IPS-20b (cell line): ENCODE results near the gene HECW1.

Source experiments
- H3K27ac ChIP-seq: one replicate; pipeline ENCODE4 v1.5.1; 2013; ENCODE audit warnings: low read length
- H3K27me3 ChIP-seq: 2 replicates; pipeline ENCODE4 v1.6.1; 2013; ENCODE audit warnings: mild to moderate bottlenecking, low read length, inconsistent platforms; ENCODE audit not compliant: insufficient read depth
- H3K36me3 ChIP-seq: 2 replicates; pipeline ENCODE4 v1.6.1; 2013; ENCODE audit warnings: low read depth, mild to moderate bottlenecking, inconsistent platforms, low read length, moderate library complexity; ENCODE audit not compliant: insufficient read depth
- H3K4me1 ChIP-seq: 2 replicates; pipeline ENCODE4 v1.6.1; 2013; ENCODE audit warnings: mild to moderate bottlenecking, control low read depth, inconsistent platforms, low read length, moderate library complexity; ENCODE audit not compliant: insufficient read depth
- H3K4me3 ChIP-seq: 2 replicates; pipeline ENCODE4 v1.5.1; 2013; ENCODE audit warnings: mild to moderate bottlenecking, low read length, inconsistent platforms
- H3K9ac ChIP-seq: 2 replicates; pipeline ENCODE4 v1.6.1; 2013; ENCODE audit warnings: low read depth, mild to moderate bottlenecking, inconsistent platforms, low read length, moderate library complexity
- H3K9me3 ChIP-seq: 2 replicates; pipeline ENCODE4 v1.6.1; 2013; ENCODE audit warnings: mild to moderate bottlenecking, low read depth, low read length, inconsistent platforms; ENCODE audit not compliant: insufficient read depth

The HECW1 gene

GRCh38 chr7:43281268-43281667, 168.8 kb downstream of the HECW1 start:
- no peak overlapping the region for H3K9ac ChIP-seq
- no peaks in the 10 kb centered on the region for H3K36me3 ChIP-seq
- H3K4me1 ChIP-seq: no peaks in the 10 kb centered on the region
- no peaks in the 10 kb centered on the region for H3K9me3 ChIP-seq
- no peak overlapping the region for H3K27ac ChIP-seq
- H3K4me3 ChIP-seq: no peak overlapping the region
- no peaks in the 10 kb centered on the region for H3K27me3 ChIP-seq

GRCh38 chr7:43283706-43284105, 171.3 kb downstream of the HECW1 start:
- Histone ChIP-seq H3K9me3 (no peaks in the 10 kb centered on the region), H3K9ac (no peak overlapping the region), H3K27ac (no peak overlapping the region), H3K27me3 (no peaks in the 10 kb centered on the region), H3K4me3 (no peak overlapping the region), H3K36me3 (no peaks in the 10 kb centered on the region), H3K4me1 (no peaks in the 10 kb centered on the region)

GRCh38 chr7:43289826-43290225, 177.4 kb downstream of the HECW1 start:
- Histone ChIP-seq H3K9me3 (peaks cover 21% of the 10 kb centered on the region), H3K27me3 (no peaks in the 10 kb centered on the region), H3K4me3 (no peak overlapping the region), H3K4me1 (peaks cover 25% of the 10 kb centered on the region), H3K36me3 (peaks cover 12% of the 10 kb centered on the region; the same call in 1 of the 2 replicates), H3K27ac (peak overlapping the region; percentile 50), H3K9ac (no peak overlapping the region)

- Histone ChIP-seq H3K9me3 (peaks cover 21% of the 10 kb centered on the region), H3K36me3 (peaks cover 12% of the 10 kb centered on the region; the same call in 1 of the 2 replicates), H3K4me1 (peaks cover 37% of the 10 kb centered on the region), H3K27ac (peak overlapping the region; percentile 50), H3K4me3 (no peak overlapping the region), H3K27me3 (no peaks in the 10 kb centered on the region), H3K9ac (peak overlapping the region; percentile 28; the same call in 1 of the 2 replicates)
These were observed 178.5 kb downstream of the HECW1 start for GRCh38 chr7:43290978-43291377.

GRCh38 chr7:43291789-43292188, 179.3 kb downstream of the HECW1 start:
- peak overlapping the region; percentile 37; the same call in 1 of the 2 replicates for H3K9ac ChIP-seq
- no peaks in the 10 kb centered on the region for H3K27me3 ChIP-seq
- peak overlapping the region; percentile 19; the same call in 1 of the 2 replicates for H3K4me3 ChIP-seq
- H3K36me3 ChIP-seq: peaks cover 12% of the 10 kb centered on the region; the same call in 1 of the 2 replicates
- peak overlapping the region; percentile 83 for H3K27ac ChIP-seq
- H3K4me1 ChIP-seq: peaks cover 41% of the 10 kb centered on the region
- peaks cover 21% of the 10 kb centered on the region for H3K9me3 ChIP-seq

GRCh38 chr7:43292384-43292783, 179.9 kb downstream of the HECW1 start:
- peaks cover 41% of the 10 kb centered on the region for H3K4me1 ChIP-seq
- H3K9me3 ChIP-seq: peaks cover 21% of the 10 kb centered on the region
- peak overlapping the region; percentile 83 for H3K27ac ChIP-seq
- peak overlapping the region; percentile 19 for H3K4me3 ChIP-seq
- no peaks in the 10 kb centered on the region for H3K27me3 ChIP-seq
- H3K9ac ChIP-seq: peak overlapping the region; percentile 37; the same call in 1 of the 2 replicates
- peaks cover 12% of the 10 kb centered on the region; the same call in 1 of the 2 replicates for H3K36me3 ChIP-seq

GRCh38 chr7:43294080-43294630, 181.7 kb downstream of the HECW1 start:
- H3K9me3 ChIP-seq: peaks cover 21% of the 10 kb centered on the region
- H3K9ac ChIP-seq: peak overlapping the region; percentile 35; the same call in 1 of the 2 replicates
- peaks cover 41% of the 10 kb centered on the region for H3K4me1 ChIP-seq
- H3K27me3 ChIP-seq: no peaks in the 10 kb centered on the region
- no peak overlapping the region for H3K4me3 ChIP-seq
- no peak overlapping the region for H3K27ac ChIP-seq
- peaks cover 12% of the 10 kb centered on the region; the same call in 1 of the 2 replicates for H3K36me3 ChIP-seq

GRCh38 chr7:43295429-43295828, 183.0 kb downstream of the HECW1 start:
- no peak overlapping the region for H3K4me3 ChIP-seq
- no peak overlapping the region for H3K9ac ChIP-seq
- peaks cover 9% of the 10 kb centered on the region for H3K9me3 ChIP-seq
- peaks cover 8% of the 10 kb centered on the region; the same call in 1 of the 2 replicates for H3K36me3 ChIP-seq
- H3K27me3 ChIP-seq: no peaks in the 10 kb centered on the region
- H3K4me1 ChIP-seq: peaks cover 38% of the 10 kb centered on the region
- peak overlapping the region; percentile 66 for H3K27ac ChIP-seq

- Histone ChIP-seq H3K36me3 (no peaks in the 10 kb centered on the region), H3K4me1 (peaks cover 38% of the 10 kb centered on the region), H3K9ac (no peak overlapping the region), H3K27me3 (no peaks in the 10 kb centered on the region), H3K9me3 (peaks cover under 1% of the 10 kb centered on the region), H3K27ac (no peak overlapping the region), H3K4me3 (no peak overlapping the region)
These were observed 183.9 kb downstream of the HECW1 start for GRCh38 chr7:43296306-43296705.

GRCh38 chr7:43298617-43299016, 186.2 kb downstream of the HECW1 start:
- H3K27ac ChIP-seq: no peak overlapping the region
- H3K27me3 ChIP-seq: no peaks in the 10 kb centered on the region
- H3K4me3 ChIP-seq: no peak overlapping the region
- H3K9ac ChIP-seq: no peak overlapping the region
- peaks cover 28% of the 10 kb centered on the region for H3K4me1 ChIP-seq
- H3K9me3 ChIP-seq: no peaks in the 10 kb centered on the region
- no peaks in the 10 kb centered on the region for H3K36me3 ChIP-seq

- Histone ChIP-seq H3K9me3 (no peaks in the 10 kb centered on the region), H3K36me3 (no peaks in the 10 kb centered on the region), H3K9ac (no peak overlapping the region), H3K4me3 (no peak overlapping the region), H3K27me3 (no peaks in the 10 kb centered on the region), H3K27ac (no peak overlapping the region), H3K4me1 (peaks cover 13% of the 10 kb centered on the region)
These were observed 187.7 kb downstream of the HECW1 start for GRCh38 chr7:43300121-43300520.

- H3K27ac ChIP-seq: no peak overlapping the region
- no peak overlapping the region for H3K9ac ChIP-seq
- H3K4me1 ChIP-seq: no peaks in the 10 kb centered on the region; the same call in 1 of the 2 replicates
- H3K27me3 ChIP-seq: no peaks in the 10 kb centered on the region
- H3K9me3 ChIP-seq: no peaks in the 10 kb centered on the region
- no peaks in the 10 kb centered on the region for H3K36me3 ChIP-seq
- no peak overlapping the region for H3K4me3 ChIP-seq
These were observed 189.8 kb downstream of the HECW1 start for GRCh38 chr7:43302211-43302711.
